Ovary (tissue), 3 donors: ENCODE measurements around the gene UBE2C.

Source experiments
- CTCF ChIP-seq, 3 donors: fragments of 450-650 bp in 2 of 3; fragments of 200-600 bp in 1 of 3; IDR thresholded peaks; one replicate each; pipeline versions ENCODE4 v1.5.1 to v1.8.0; 2016 to 2022; ENCODE audit warnings: antibody characterized with exemption in 3 of 3, mild to moderate bottlenecking in 1 of 3
- EP300 ChIP-seq: sonication (generic); formaldehyde crosslinking; IDR thresholded peaks from one replicate; pipeline ENCODE4 v1.6.1; 2017; ENCODE audit warnings: antibody characterized with exemption
- POLR2A ChIP-seq: fragments of 450-650 bp; IDR thresholded peaks from one replicate; pipeline ENCODE4 v1.6.1; 2017; ENCODE audit warnings: antibody characterized with exemption, mild to moderate bottlenecking, moderate library complexity
- donor health status: DM: no; HTN: no; CAD: no.

DNA sequence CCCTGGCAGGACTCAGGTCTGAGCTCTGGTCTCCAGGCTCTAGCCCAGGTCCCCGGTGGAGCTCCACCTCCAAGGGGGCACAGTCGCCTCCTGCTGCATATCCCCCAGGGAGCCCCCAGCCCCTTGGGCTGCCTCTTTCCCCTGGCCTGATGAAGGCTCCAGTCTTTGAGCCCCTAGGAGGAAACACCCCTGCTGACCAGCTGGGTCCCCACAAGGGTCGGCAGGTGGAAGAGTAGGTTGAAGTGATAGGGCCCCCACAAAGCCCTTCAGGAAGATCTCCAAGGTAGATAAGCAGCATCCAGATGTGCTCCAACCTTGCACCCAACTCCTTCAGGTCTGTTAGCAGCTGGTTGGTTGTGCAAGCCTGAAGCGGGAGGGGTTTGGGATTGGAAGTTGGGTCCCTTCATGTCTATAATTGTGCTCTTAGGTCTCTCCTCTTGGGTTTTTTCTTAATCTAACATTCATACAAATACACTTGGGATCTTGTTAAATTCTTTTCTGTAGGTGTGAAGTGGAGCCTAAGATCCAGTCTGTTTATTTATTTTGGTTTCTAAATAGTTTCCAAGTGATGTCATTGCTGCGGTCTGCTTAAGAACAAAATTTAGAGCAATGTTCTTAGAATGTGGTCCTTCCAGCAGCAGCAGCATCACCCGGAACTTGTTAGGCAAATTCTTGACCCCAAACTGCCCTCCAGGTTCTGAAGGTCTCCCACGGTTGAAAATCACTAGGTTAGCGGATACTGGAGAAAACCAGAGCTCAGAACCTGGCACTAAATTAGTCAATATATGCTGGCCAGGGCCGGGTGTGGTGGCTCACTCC, 5.1 kb downstream of the UBE2C start:
- TF ChIP-seq CTCF (IDR thresholded peaks at IDR 0.05): no peak
- no peak for TF ChIP-seq EP300
- no peak for TF ChIP-seq POLR2A
